ENCODE data around the gene CAMTA1.

The CAMTA1 gene

GRCh38 chr1:7253988-7254587, 468.8 kb downstream of the CAMTA1 start:
- no peak for DNase-seq (ENCODE audit: low read depth, low spot score)

- DNase-seq (ENCODE audit: low read depth, low spot score): no peak
Observed at GRCh38 chr1:7255303-7256058, 470.2 kb downstream of the CAMTA1 start.

GRCh38 chr1:7256526-7256925, 471.3 kb downstream of the CAMTA1 start:
- no peak for DNase-seq (ENCODE audit: low read depth, low spot score)

- DNase-seq (ENCODE audit: low read depth, low spot score): no peak
Observed at GRCh38 chr1:7257225-7257624, 472.0 kb downstream of the CAMTA1 start.

GRCh38 chr1:7258589-7259135, 473.4 kb downstream of the CAMTA1 start:
- DNase-seq (ENCODE audit: low read depth, low spot score): no peak

GRCh38 chr1:7259955-7260354, 474.7 kb downstream of the CAMTA1 start:
- no peak for DNase-seq (ENCODE audit: low read depth, low spot score)

GRCh38 chr1:7261490-7261889, 476.2 kb downstream of the CAMTA1 start:
- DNase-seq (ENCODE audit: low read depth, low spot score): no peak

GRCh38 chr1:7262611-7263010, 477.4 kb downstream of the CAMTA1 start:
- no peak for DNase-seq (ENCODE audit: low read depth, low spot score)

GRCh38 chr1:7263021-7263960, 478.0 kb downstream of the CAMTA1 start:
- DNase-seq (ENCODE audit: low read depth, low spot score): no peak

GRCh38 chr1:7264101-7264500, 478.8 kb downstream of the CAMTA1 start:
- no peak for DNase-seq (ENCODE audit: low read depth, low spot score)

GRCh38 chr1:7265771-7266371, 480.6 kb downstream of the CAMTA1 start:
- no peak for DNase-seq (ENCODE audit: low read depth, low spot score)

GRCh38 chr1:7266561-7266960, 481.3 kb downstream of the CAMTA1 start:
- DNase-seq (ENCODE audit: low read depth, low spot score): no peak

GRCh38 chr1:7267493-7267892, 482.2 kb downstream of the CAMTA1 start:
- DNase-seq (ENCODE audit: low read depth, low spot score): peak; percentile 44

GRCh38 chr1:7268983-7269382, 483.7 kb downstream of the CAMTA1 start:
- DNase-seq (ENCODE audit: low read depth, low spot score): no peak

- no peak for DNase-seq (ENCODE audit: low read depth, low spot score)
Observed at GRCh38 chr1:7269525-7269924, 484.3 kb downstream of the CAMTA1 start.

GRCh38 chr1:7274256-7274655, 489.0 kb downstream of the CAMTA1 start:
- DNase-seq (ENCODE audit: low read depth, low spot score): no peak

- DNase-seq (ENCODE audit: low read depth, low spot score): no peak
Observed at GRCh38 chr1:7278045-7278444, 492.8 kb downstream of the CAMTA1 start.

- DNase-seq (ENCODE audit: low read depth, low spot score): no peak
Observed at GRCh38 chr1:7278827-7279765, 493.8 kb downstream of the CAMTA1 start.

GRCh38 chr1:7279769-7280168, 494.5 kb downstream of the CAMTA1 start:
- no peak for DNase-seq (ENCODE audit: low read depth, low spot score)

- DNase-seq (ENCODE audit: low read depth, low spot score): no peak
Observed at GRCh38 chr1:7280347-7280960, 495.2 kb downstream of the CAMTA1 start.

Data from smooth muscle cell of the brain vasculature (primary cell).